CD4-positive, alpha-beta T cell treated with Interleukin-12 subunit alpha and Interleukin-12 subunit beta, for 1 hour (primary cell): ENCODE measurements around the gene ZNF462.

Experiments used
- DNase-seq: peaks from one replicate; pipeline ENCODE4 v3.0.0-alpha.2; 2020

The ZNF462 gene

DNA sequence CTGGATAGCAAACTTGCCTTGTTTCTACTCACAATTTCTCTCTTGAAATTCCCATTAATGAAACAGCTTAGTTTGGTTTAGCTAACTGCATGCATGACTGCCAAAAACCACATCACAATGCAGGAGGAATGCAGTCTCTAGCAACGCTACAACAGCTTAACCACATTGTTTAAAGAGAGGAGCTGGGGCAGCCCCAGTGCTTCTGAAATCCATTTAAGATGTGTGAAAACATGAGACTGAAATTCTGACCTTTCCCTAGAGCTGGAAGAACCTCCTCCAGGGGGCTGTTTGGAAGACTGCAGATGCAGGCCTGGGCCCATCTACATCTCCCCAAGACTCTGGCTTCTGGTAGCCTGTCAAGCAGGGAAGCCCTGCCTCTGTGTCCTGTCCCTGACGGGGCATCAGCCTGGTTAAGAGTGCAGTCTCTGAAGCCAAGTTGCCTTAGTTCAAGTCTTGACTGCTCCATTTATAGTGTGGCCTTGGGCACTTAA, 157.1 kb downstream of the ZNF462 start:
- no peak for DNase-seq

GRCh38 chr9:107024193-107024592, 161.2 kb downstream of the ZNF462 start:
- no peak for DNase-seq

GRCh38 chr9:107025260-107026035, 162.5 kb downstream of the ZNF462 start:
- DNase-seq = no peak

DNA sequence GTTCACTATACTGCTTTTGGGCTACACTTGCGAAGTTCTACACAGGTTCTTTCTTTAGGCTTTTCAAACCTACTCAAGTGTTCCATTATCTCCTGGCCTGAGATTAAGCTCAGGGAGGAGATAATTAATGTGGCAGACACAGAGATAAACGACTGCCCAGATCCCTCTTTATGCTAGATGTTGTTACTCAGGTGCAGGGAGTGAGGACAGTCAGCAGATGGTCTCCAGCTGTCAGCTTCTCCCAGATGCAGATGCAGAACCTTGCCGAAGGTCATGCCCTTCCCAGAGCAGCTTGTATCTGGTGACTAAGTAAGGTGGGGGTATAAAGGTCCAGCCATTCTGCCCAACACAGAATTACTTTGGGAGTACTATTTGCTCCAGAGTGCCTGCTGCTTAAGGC, 166.2 kb downstream of the ZNF462 start:
- no peak for DNase-seq

GRCh38 chr9:107033966-107034365, 171.0 kb downstream of the ZNF462 start:
- DNase-seq = no peak

- no peak for DNase-seq
These were observed 171.9 kb downstream of the ZNF462 start for GRCh38 chr9:107034831-107035230.

- DNase-seq = no peak
These were observed 173.4 kb downstream of the ZNF462 start for GRCh38 chr9:107036367-107036766.

- DNase-seq = no peak
These were observed 176.6 kb downstream of the ZNF462 start for GRCh38 chr9:107039542-107039941.

- DNase-seq = no peak
These were observed 179.6 kb downstream of the ZNF462 start for GRCh38 chr9:107042606-107043005.

GRCh38 chr9:107043886-107044285, 180.9 kb downstream of the ZNF462 start:
- no peak for DNase-seq

DNA sequence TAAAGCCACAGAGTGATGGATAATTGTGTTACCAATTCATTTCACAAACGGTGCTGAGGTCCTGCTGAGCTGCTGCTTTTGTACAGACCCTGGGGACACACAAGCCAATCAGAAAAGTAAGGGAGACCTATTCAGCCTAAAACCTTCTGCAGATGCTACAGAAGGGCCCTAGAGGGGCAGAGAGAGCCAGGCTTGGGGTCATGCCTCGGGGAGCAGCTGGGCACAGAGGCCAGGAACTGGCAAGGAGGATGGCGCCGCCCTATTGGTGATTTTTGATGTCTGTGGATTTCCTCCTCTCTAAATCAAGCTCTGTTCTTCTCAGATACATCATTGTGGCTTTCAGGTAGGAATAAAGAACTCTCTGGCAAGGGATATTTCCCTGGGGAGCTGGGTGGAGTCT, 181.9 kb downstream of the ZNF462 start:
- DNase-seq = no peak

- no peak for DNase-seq
These were observed 183.7 kb downstream of the ZNF462 start for GRCh38 chr9:107046692-107047091.

- DNase-seq = no peak
These were observed 186.3 kb downstream of the ZNF462 start for GRCh38 chr9:107049046-107049802.

- DNase-seq = no peak
These were observed 186.8 kb downstream of the ZNF462 start for GRCh38 chr9:107049803-107050184.

- DNase-seq = no peak
These were observed 188.4 kb downstream of the ZNF462 start for GRCh38 chr9:107051392-107051791.

DNA sequence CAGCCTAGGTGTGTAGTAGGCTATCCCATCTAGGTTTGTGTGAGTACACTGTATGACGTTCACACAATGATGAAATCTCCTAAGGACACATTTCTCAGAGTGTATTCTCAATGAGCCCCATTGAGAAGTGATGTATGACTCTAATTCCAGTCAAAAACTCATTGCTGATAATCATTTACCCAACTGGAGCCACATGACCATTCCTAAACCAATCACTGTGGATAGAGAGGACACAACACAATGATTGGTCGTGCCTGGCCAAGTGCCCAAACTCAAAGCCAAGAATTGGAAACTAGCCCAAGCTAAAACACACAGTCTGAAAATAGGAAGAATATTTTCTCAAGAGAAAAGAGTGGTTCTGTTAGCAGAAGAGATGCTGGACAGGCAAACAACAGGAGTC, 191.2 kb downstream of the ZNF462 start:
- DNase-seq = no peak

DNA sequence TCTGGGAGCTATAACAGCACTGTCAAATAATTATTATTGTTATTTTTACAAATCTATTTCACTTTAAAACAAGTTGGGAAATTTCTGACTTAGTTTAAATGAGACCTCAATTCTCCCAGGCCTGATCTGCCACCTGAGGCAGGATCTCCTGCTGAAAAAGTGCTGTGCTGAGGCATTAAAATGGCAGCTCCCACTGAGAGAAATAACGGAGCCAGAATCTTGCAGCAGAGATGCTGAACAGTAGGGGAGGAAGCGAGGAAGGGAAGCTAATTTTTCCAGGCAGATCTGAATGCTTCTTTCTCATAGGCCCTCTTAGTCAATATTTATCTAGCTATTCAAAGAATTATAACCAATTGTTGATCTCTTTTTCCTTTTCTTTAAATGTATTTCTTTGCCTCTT, 196.3 kb downstream of the ZNF462 start:
- DNase-seq = no peak

GRCh38 chr9:107060062-107060461, 197.1 kb downstream of the ZNF462 start:
- no peak for DNase-seq
